Muscle layer of colon (tissue), 2 donors: Measurements from ENCODE around the gene PEX1.
"Not testable (repeated sequence)": the region's sequence is repeated elsewhere in the genome, so short reads cannot be mapped to it uniquely, and the experiment has no call there.

Experiments used
- H3K27ac ChIP-seq: one replicate; pipeline ENCODE4 v1.7.0; 2013; ENCODE audit warnings: low read depth, mild to moderate bottlenecking, low read length, moderate library complexity
- H3K27me3 ChIP-seq, 2 donors: one replicate each; pipeline ENCODE4 v1.7.0; 2013; ENCODE audit warnings: low read length in 2 of 2, mild to moderate bottlenecking in 2 of 2; ENCODE audit not compliant: insufficient read depth in 2 of 2, control insufficient read depth in 1 of 2
- H3K36me3 ChIP-seq: one replicate; pipeline ENCODE4 v1.7.0; 2013; ENCODE audit warnings: mild to moderate bottlenecking, low read length; ENCODE audit not compliant: insufficient read depth
- H3K4me1 ChIP-seq: one replicate; pipeline ENCODE4 v1.7.0; 2013; ENCODE audit warnings: mild to moderate bottlenecking, low read length; ENCODE audit not compliant: insufficient read depth
- H3K4me3 ChIP-seq, 2 donors: one replicate each; pipeline ENCODE4 v1.7.0; 2013; ENCODE audit warnings: low read length in 2 of 2, low read depth in 1 of 2, mild to moderate bottlenecking in 1 of 2, moderate library complexity in 1 of 2
- H3K9ac ChIP-seq: one replicate; pipeline ENCODE4 v1.7.0; 2013; ENCODE audit warnings: low read length
- H3K9me3 ChIP-seq: one replicate; pipeline ENCODE4 v1.7.0; 2013; ENCODE audit warnings: mild to moderate bottlenecking, low read length
- donor health status: abdominal sarcoma.
- donor health status: Adenocarcinoma of cecum.

Gene PEX1

GRCh38 chr7:92545116-92545515, 16.8 kb upstream of the PEX1 start:
- H3K27ac ChIP-seq, H3K9me3 ChIP-seq, H3K36me3 ChIP-seq, H3K4me3 ChIP-seq, H3K27me3 ChIP-seq, H3K4me1 ChIP-seq, H3K9ac ChIP-seq: not testable (repeated sequence)

DNA sequence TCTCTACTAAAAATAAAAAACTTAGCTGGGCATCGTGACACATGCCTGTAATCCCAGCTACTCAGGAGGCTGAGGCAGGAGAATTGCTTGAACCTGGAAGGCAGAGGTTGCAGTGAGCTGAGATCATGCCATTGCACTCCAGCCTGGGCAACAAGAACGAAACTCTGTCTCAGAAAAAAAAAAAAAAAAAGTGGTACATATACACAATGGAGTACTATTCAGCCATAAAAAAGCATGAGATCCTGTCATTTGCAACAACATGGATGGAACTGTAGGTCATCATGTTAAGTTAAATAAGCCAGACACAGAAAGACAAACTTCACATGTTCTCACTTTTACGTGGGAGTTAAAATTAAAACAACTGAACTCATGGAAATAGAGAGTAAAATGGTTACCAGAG, 15.2 kb upstream of the PEX1 start:
- H3K36me3 ChIP-seq, H3K27ac ChIP-seq, H3K27me3 ChIP-seq, H3K4me1 ChIP-seq, H3K9ac ChIP-seq, H3K9me3 ChIP-seq, H3K4me3 ChIP-seq: not testable (repeated sequence)

- H3K4me3 ChIP-seq: no peak overlapping the region
- no peaks in the 10 kb centered on the region for H3K9me3 ChIP-seq
- H3K4me1 ChIP-seq: peaks cover 2% of the 10 kb centered on the region
- no peaks in the 10 kb centered on the region for H3K27me3 ChIP-seq
- H3K9ac ChIP-seq: no peak overlapping the region
- no peak overlapping the region for H3K27ac ChIP-seq
- H3K36me3 ChIP-seq: peaks cover 59% of the 10 kb centered on the region
These were observed 6.3 kb upstream of the PEX1 start for GRCh38 chr7:92534572-92534971.

GRCh38 chr7:92528958-92529264, 591 bp upstream of the PEX1 start:
- Histone ChIP-seq H3K9ac (peak overlapping the region; percentile 63), H3K4me1 (peaks cover 15% of the 10 kb centered on the region), H3K27ac (peak overlapping the region; percentile 0), H3K36me3 (peaks cover 25% of the 10 kb centered on the region), H3K27me3 (no peaks in the 10 kb centered on the region), H3K4me3 (peak overlapping the region; percentile 10 to 87), H3K9me3 (no peaks in the 10 kb centered on the region)

DNA sequence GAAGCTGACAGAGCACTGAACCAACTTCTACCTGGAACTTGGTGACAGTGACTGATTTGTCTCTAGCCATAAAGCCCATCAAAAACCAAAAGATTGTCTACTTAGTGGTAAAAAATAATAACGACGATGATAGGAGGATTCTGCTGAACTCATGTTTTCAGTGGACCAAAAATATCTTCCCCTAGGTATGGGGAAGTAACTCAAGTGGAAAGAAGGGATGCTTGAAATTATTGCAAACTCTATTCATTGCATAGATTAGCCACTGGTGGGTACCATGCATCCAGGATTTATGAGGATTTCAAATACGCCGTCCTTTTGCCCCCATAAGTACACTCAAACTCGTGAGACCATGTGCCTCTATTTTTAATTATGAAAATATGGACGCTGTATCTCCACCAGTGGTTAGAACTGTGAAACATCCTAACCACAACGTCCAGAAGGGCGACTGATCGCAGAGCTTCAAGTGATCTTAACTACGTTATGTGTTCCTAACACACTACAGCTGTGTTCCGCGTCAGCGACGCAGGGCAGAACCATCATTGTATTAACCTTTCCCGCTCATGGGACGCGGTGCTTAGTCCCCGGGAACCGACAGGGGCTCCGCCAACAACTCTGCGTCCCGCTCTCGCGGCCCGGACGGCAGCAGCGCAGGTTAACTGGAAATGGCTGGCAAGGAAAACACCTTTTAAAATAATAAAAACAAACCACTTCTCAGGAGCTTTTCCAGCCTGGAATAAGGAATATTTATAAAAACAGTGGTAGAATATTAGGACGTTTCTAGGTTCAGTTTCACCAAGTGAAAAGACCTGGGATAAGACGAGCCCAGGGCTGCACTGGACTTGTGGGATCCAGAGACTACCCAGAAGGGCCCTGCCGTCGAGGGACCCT, 776 bp downstream of the PEX1 start:
- Histone ChIP-seq H3K4me3 (peak overlapping the region; percentile 87), H3K27me3 (no peaks in the 10 kb centered on the region), H3K9ac (peak overlapping the region; percentile 60), H3K4me1 (peaks cover 15% of the 10 kb centered on the region), H3K36me3 (peaks cover 14% of the 10 kb centered on the region), H3K27ac (peak overlapping the region; percentile 81), H3K9me3 (no peaks in the 10 kb centered on the region)

DNA sequence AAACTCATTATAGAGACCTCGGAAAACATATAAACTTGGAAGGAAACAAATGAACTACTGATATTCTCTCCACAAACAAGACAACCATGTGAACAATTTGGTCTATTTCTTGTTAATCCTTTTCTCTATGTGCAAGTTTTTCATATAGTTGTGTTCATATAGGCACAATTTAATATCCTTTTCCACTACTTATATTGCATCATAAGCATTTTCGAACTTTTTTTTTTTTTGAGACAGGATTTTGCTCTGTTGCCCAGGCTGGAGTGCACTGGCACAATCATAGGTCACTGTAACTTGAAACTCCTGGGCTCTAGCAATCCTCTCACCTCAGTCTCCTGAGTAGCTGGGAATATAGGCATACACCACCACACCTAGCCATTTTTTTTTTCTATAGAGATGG, 5.2 kb downstream of the PEX1 start:
- peaks cover under 1% of the 10 kb centered on the region for H3K36me3 ChIP-seq

GRCh38 chr7:92520024-92520423, 8.3 kb downstream of the PEX1 start:
- H3K9me3 ChIP-seq: no peaks in the 10 kb centered on the region
- no peak overlapping the region for H3K27ac ChIP-seq
- H3K27me3 ChIP-seq: no peaks in the 10 kb centered on the region
- no peaks in the 10 kb centered on the region for H3K4me1 ChIP-seq
- no peak overlapping the region for H3K9ac ChIP-seq
- no peak overlapping the region for H3K4me3 ChIP-seq
- H3K36me3 ChIP-seq: peaks cover 15% of the 10 kb centered on the region

More for the DNA sequence above, 5.2 kb downstream of the PEX1 start:
- no peaks in the 10 kb centered on the region for H3K9me3 ChIP-seq
- H3K9ac ChIP-seq: no peak overlapping the region
- H3K27me3 ChIP-seq: no peaks in the 10 kb centered on the region
- H3K27ac ChIP-seq: no peak overlapping the region
- no peak overlapping the region for H3K4me3 ChIP-seq
- H3K4me1 ChIP-seq: peaks cover 8% of the 10 kb centered on the region

GRCh38 chr7:92517631-92518030, 10.7 kb downstream of the PEX1 start:
- Histone ChIP-seq H3K9me3 (no peaks in the 10 kb centered on the region), H3K9ac (no peak overlapping the region), H3K27ac (no peak overlapping the region), H3K36me3 (peaks cover 15% of the 10 kb centered on the region), H3K4me1 (no peaks in the 10 kb centered on the region), H3K27me3 (no peaks in the 10 kb centered on the region), H3K4me3 (no peak overlapping the region)

DNA sequence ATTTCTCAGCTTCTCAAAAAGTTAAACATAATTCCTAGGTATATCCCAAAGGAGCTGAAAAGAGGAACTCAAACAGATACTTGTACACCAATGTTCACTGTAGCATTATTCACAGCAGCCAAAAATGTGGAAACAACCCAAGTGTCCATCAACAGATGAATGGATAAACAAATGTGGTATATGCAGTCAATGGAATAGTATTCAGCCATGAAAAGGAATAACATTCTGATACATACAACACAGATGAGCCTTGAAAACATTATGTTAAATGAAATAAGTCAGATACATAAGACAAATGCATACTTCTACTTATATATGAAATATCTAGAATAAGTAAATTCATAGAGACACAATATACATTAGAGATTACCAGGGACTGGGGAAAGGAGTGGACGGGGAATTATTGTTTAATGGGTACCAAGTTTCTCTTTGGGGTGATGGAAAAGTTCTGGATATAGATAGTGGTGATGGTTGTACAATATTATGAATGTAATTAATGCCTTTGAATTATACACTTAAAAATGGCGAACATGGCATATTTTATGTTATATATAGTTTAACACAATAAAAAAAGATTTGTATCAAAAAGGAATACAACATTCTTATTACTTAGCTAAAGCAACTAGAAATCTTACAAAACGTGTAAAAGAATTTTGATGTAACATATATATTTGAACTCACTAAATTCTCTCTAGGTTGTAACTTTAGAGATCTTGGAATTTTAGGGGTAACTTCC, 15.0 kb downstream of the PEX1 start:
- Histone ChIP-seq H3K9ac (no peak overlapping the region), H3K27ac (no peak overlapping the region), H3K4me3 (no peak overlapping the region), H3K4me1 (no peaks in the 10 kb centered on the region), H3K36me3 (peaks cover 21% of the 10 kb centered on the region), H3K27me3 (no peaks in the 10 kb centered on the region), H3K9me3 (no peaks in the 10 kb centered on the region)

GRCh38 chr7:92508946-92509345, 19.4 kb downstream of the PEX1 start:
- Histone ChIP-seq H3K27ac (no peak overlapping the region), H3K36me3 (peaks cover 33% of the 10 kb centered on the region), H3K9ac (no peak overlapping the region), H3K4me1 (no peaks in the 10 kb centered on the region), H3K4me3 (no peak overlapping the region), H3K27me3 (no peaks in the 10 kb centered on the region), H3K9me3 (no peaks in the 10 kb centered on the region)

GRCh38 chr7:92506363-92506762, 22.0 kb downstream of the PEX1 start:
- no peak overlapping the region for H3K4me3 ChIP-seq
- H3K9ac ChIP-seq: no peak overlapping the region
- no peaks in the 10 kb centered on the region for H3K9me3 ChIP-seq
- H3K27me3 ChIP-seq: no peaks in the 10 kb centered on the region
- H3K36me3 ChIP-seq: peaks cover 46% of the 10 kb centered on the region
- H3K4me1 ChIP-seq: no peaks in the 10 kb centered on the region
- H3K27ac ChIP-seq: no peak overlapping the region
